Measurements from ENCODE around the gene NMT2. TPM values are rescaled to one million over a fixed set of nuclear protein-coding genes. Genes with fewer than 3 reads are reported as not detected.

The NMT2 gene
- total and polyA plus RNA-seq, 10 of the 15 experiments (the other 5 are each of a cell fraction or from before 2014, with no cell fraction given) = 4.9 to 12.0 (median 9.2) TPM

- TF ChIP-seq TARDBP (IDR thresholded peaks at IDR 0.05; ENCODE audit: borderline replicate concordance) = no peak
- TF ChIP-seq ZNF24 (IDR thresholded peaks at IDR 0.05) = peak; percentile 16; the same call in 1 of the 2 replicates
- no peak for TF ChIP-seq EGR1 (IDR thresholded peaks at IDR 0.05; ENCODE audit: borderline replicate concordance in 1 of 2, low read depth in 2 of 2, low read length in 2 of 2)
- no peak for TF ChIP-seq NRF1 (conservative IDR thresholded peaks at IDR 0.05; ENCODE audit: low read depth, low read length)
- no peak for TF ChIP-seq JUND (IDR thresholded peaks at IDR 0.05; ENCODE audit: low read depth, low read length)
- TF ChIP-seq SRF (IDR thresholded peaks at IDR 0.05; ENCODE audit: low read depth in 2 of 2, low read length in 2 of 2) = no peak
- TF ChIP-seq RUNX3 (IDR thresholded peaks at IDR 0.05; ENCODE audit: low read length) = peak; percentile 31; the same call in 1 of the 2 replicates
- peak; percentile 84 for TF ChIP-seq MLLT1 (IDR thresholded peaks at IDR 0.05)
- TF ChIP-seq SKIL (IDR thresholded peaks at IDR 0.05; ENCODE audit: low read depth, poor library complexity, severe bottlenecking) = peak; percentile 81
- TF ChIP-seq PAX5 (IDR thresholded peaks at IDR 0.05; ENCODE audit: borderline replicate concordance, low read depth, low read length) = peak; percentile 14; the same call in 1 of the 2 replicates
- peak; percentile 63; the same call in 1 of the 2 replicates for TF ChIP-seq NKRF (conservative IDR thresholded peaks at IDR 0.05)
- no peak for TF ChIP-seq ELK1 (IDR thresholded peaks at IDR 0.05; ENCODE audit: low read depth, low read length)
- no peak for TF ChIP-seq NFYB (IDR thresholded peaks at IDR 0.05; ENCODE audit: insufficient read depth, low read depth, low read length)
- TF ChIP-seq MTA3 (IDR thresholded peaks at IDR 0.05; ENCODE audit: borderline replicate concordance, low read length) = no peak
- no peak for TF ChIP-seq CREM (IDR thresholded peaks at IDR 0.05; ENCODE audit: low read depth)
- TF ChIP-seq ZSCAN29 (IDR thresholded peaks at IDR 0.05) = no peak
- TF ChIP-seq BRCA1 (IDR thresholded peaks at IDR 0.05; ENCODE audit: low read depth, low read length) = no peak
- no peak for TF ChIP-seq SP1 (IDR thresholded peaks at IDR 0.05; ENCODE audit: low read depth, low read length)
- TF ChIP-seq PRDM15 (CRISPR knock-in tag; IDR thresholded peaks at IDR 0.05) = no peak
- TF ChIP-seq RCOR1 (conservative IDR thresholded peaks at IDR 0.05; ENCODE audit: low read depth, low read length) = no peak; the same call in 1 of the 2 replicates
- peak; percentile 89 for TF ChIP-seq MTA2 (IDR thresholded peaks at IDR 0.05; ENCODE audit: low read depth)
Measured at GRCh38 chr10:15122477-15123030, 45.9 kb downstream of the NMT2 start (continued).

All from GM12878 (cell line).